Bone marrow (tissue), 2 donors: ENCODE measurements around the gene ESRP2.

Experiments
- DNase-seq, 2 donors: peaks; one replicate each; lab custom pipeline; 2025; lab: John Stamatoyannopoulos, UW

The ESRP2 gene

DNA sequence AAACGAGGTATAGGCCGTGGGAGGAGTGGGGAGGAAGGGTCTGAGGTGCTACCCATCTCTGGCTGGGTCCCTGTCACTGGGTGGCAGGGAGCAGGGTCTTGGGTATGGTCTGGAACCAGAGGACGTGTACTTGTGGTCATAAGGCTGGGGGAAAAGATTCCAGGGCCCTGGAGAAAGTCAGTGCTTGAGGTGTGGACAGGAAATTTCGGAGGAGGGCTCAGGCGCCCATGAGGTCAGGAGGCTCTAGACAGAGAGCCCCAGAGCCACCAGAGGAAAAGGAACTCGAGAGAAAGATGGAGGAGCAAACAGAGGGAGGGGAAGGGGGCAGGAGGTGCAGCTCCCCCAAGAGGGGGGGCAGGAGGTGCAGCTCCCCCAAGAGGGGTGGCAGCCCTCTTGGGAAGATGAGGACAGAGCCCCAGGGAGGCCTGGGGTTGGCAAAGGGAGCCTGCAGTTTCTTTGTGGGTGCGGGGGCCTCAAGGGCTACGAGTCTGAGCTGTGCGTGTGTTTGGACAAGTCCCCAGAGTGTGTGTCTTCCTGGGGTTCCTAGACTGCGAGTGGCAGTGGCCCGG, 27.7 kb upstream of the ESRP2 start:
- DNase-seq: peak in 1 of 2 donors; percentile 37

DNA sequence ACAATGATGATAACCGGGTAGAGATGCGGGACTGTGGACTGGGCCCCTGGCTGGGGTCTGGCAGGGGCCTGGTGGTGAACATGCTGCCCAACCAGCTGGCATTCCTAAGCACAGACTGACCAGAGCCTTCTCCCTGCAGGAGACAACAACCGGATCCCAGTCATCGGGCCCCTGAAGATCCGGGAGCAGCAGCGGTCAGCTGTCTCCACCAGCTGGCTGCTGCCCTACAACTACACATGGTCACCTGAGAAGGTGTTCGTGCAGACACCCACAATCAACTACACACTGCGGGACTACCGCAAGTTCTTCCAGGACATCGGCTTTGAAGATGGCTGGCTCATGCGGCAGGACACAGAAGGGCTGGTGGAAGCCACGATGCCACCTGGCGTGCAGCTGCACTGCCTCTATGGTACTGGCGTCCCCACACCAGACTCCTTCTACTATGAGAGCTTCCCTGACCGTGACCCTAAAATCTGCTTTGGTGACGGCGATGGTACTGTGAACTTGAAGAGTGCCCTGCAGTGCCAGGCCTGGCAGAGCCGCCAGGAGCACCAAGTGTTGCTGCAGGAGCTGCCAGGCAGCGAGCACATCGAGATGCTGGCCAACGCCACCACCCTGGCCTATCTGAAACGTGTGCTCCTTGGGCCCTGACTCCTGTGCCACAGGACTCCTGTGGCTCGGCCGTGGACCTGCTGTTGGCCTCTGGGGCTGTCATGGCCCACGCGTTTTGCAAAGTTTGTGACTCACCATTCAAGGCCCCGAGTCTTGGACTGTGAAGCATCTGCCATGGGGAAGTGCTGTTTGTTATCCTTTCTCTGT, 23.3 kb upstream of the ESRP2 start:
- DNase-seq: no peak

DNA sequence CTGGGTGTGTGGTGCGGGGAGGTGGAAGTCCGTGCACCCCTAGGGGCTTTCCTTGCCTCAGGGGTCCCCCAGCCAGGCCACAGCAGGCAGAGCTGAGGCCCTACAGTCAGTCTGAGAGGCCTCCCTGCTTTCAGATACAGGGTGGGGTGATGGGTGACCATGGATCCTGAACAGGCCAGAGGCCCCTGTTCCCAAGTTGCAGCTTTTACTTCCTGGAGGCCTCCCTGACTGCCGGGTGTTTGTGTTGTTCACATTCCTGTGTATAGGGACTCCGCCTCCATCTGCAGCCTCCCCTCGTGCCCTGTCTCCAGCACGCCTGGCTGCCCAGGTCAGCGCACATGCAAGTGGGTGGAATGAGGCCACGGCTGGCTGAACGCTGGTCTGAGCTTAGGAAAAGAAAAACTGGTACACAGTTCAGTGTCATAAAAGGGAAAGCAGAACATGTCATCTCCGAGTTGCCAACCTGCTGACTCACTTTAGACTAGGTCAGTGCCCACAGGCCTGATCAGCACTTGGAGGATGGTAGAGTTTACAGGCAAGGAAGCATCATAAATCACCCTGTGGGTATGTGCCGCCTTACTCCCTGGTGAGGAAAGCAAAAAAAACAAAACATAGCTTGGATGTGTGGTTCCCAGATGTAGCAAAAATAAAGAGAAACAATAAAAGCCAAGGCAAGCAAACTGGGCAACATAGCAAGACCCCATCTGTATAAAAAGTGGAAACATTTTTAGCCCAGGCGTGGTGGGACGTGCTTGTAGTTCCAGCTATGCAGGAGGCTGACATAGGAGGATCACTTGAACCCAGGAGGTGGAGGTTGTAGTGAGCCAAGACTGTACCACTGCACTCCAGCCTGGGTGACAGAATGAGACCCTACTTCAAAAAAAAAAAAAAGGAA, 22.2 kb upstream of the ESRP2 start:
- peak; percentile 19 to 93 for DNase-seq

DNA sequence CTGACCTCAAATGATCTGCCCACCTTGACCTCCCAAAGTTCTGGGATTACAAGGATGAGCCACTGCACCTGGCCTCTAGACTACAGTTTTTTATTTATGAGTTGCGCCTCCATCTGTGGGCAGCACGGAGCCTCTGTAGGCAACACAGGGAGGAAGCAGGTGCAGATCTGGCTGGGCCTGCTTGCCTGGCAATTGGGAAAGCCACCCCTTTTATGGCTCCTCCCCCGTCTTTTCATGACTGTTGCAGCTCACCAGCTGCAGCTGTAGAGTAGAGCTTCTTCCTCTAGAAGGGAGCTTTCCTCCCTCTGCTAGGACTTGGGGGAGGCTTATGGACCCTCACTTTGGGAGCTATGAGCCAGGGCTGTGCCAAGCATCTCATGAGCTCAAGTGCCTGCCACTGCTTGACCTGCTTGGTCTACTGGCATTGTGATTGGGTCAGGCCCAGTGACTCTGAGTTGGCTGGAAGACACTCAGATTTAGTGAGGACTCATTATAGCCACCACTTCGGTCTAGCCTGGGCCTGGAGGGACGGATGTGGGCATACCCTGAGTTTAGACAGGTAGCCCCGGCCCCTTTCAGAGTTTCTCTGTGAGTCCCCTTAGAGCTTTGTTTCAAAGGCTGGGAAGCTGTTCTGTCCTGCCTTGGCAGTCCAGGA, 21.5 kb upstream of the ESRP2 start:
- peak in 1 of 2 donors; percentile 92 for DNase-seq

DNA sequence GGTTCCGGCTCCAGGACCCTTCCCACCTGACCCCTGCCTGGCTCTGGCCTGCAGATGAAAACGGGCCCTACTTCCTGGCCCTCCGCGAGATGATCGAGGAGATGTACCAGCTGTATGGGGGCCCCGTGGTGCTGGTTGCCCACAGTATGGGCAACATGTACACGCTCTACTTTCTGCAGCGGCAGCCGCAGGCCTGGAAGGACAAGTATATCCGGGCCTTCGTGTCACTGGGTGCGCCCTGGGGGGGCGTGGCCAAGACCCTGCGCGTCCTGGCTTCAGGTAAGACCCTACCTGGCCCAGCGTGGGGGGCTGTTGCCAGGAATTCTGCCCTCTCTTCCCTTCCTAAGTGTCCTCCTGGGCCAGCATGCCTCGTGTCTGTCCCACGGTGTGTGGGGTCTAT, 19.8 kb upstream of the ESRP2 start:
- DNase-seq: no peak

DNA sequence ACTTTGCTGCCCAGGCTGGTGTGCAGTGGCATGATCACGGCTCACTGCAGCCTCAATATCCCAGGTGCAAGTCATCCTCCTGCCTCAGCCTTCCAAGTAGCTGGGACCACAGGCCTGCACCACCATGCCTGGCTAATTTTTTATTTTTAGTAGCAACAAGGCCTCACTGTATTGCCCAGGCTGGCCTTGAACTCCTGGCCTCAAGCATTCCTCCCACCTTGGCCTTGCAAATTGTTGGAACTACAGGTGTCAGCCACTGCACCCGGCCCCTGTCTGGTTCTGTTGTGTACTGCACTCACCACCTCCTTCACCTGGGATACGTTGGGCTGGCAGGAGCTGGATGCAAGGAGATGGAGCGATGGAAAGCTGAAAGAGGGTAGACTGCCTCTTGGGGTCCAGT, 17.8 kb upstream of the ESRP2 start:
- no peak for DNase-seq

DNA sequence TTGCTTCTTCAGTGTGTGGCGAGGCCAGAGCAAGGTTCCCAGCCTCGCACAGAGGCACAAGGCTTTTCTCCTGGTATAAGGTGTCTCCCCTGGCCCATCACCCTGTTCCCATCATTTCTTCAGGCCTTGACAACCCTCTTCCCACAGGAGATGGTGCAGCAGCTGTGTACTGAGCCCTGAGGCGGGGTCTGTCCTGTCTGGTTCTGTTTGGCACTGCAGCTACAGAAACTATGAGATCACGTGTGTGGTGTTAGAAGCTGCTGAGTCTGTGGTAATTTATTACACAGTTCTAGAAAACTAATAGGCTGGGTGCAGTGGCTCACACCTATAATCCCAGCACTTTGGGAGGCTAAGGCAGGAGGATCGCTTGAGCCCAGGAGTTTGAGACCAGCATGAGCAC, 16.5 kb upstream of the ESRP2 start:
- DNase-seq: no peak

DNA sequence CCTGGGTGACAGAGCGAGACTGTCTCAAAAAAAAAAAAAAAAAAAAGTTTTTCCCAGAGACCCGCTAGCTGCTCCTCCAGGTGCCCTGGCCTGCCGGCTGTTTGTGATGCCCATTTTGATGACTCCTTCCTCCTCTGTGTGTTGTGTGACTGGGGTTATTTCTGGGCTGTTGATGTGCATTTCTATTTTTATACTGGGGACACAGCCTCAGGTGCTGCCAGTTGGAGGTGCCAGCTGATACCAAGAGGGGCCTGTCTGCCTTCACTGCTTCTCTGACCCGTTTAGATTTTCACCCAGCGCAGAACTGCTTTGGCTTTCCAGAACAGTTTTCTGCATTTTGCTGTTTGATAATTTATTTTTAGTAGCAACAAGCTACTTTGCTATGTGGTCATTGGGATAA, 15.9 kb upstream of the ESRP2 start:
- DNase-seq: no peak

DNA sequence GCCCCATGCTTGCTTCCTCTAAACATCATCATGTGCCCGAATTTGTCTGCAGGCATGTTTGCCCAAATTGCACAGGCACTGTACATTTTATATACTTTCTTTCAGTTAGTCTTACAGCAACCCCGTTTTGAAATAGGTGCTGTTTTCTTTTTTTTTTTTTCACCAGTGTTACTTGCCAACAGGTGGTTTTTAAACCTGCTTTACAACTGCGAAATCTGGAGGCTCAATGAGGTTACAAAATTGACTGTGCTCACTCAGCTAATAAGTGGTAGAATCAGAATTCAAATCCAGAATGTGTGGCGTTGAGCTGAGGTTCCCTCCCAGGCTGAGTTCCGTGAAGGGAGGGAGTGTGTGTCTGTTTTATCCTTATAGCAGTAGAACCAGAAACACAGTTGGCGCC, 15.0 kb upstream of the ESRP2 start:
- no peak for DNase-seq

DNA sequence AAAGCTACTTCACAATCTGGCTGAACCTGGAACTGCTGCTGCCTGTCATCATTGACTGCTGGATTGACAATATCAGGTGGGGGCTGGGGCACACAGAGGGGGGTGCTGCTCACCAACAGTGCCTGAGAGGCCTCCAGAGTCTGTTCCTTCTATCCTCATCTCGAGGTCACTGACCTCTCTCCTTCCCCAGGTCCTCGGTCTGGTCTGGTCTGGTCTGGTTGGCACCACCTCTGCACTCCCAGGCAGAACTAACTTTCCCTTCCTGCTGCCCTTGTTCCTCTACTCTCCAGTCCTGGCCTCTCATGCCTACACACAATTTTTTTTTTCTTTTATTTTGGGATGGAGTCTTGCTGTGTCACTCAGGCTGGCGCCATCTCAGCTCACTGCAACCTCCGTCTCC, 13.4 kb upstream of the ESRP2 start:
- DNase-seq: no peak

DNA sequence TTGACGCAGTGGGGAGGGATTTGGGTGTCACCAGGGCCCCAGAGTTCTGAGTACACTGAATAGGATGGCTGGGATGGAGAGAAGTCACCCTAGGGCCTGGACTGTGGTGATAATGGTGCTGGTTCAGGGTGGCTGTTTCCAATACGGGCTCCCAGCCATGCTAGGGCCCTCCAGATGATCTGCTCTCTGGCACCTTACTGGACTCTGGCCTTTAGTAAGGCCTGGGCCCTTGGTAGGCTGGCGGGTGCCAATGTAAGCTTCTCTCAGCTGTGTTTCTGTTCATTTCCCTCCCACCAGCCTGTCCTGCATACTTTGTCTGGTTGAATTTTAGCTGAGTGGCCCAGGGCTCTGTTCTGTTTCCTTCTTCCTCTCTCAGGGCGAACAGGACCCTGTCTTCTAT, 12.0 kb upstream of the ESRP2 start:
- no peak for DNase-seq

DNA sequence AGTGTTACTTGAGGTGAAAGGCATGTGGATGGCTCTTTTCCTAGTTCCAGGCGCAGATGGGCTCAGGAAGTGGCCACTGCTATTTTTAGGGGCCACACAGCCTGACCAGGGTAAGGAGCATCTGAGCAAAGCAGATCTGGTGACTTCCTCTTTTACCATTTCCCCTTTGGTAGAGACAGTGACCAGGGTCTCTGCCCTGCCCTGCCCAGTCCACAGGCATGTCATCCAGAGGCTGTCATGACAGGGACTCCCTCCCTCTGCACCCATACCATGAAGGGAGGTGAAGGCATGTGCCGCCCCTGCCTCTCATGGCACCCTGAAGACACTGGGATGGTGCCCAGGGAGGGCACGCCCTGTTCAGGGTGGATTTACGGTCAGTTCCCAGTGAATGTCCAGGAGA, 11.5 kb upstream of the ESRP2 start:
- DNase-seq: no peak

DNA sequence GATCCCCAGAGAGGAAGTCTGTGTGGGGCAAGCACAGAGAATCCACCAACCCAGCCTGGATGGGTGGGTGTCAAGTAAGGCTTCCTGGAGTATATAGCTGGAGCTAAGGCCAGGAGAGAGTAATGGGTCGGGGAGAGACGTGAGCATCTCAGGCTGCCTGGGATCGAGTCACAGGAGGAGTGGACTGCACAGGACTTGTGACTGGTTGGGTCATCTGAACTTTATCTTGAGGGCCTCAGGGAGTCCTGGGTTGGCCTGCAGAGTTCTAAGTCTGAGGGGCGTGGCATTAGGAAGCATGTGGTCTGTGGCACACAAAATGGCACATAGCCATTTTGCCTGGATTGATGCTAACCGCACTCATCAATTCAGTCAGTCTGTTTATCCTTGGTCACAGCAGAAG, 10.7 kb upstream of the ESRP2 start:
- no peak for DNase-seq

DNA sequence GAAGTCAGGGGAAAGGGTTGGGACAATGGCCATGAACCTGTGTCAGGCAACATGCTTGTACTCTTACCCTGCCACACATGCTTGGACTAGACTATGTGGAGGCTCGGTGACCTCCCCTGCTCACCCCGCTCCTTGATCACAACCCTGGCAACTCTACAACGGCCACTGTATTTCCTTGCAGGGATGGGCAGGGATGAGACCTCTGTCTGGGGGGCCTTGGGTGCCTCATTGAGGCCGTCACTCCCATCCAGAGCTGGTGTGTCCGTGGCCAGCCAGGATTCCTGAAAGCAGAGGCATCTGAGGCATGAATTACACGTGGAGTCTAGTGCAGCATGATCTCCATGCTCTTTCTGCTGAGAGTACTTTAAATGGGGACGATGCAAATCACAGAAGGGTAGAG, 10.2 kb upstream of the ESRP2 start:
- no peak for DNase-seq

DNA sequence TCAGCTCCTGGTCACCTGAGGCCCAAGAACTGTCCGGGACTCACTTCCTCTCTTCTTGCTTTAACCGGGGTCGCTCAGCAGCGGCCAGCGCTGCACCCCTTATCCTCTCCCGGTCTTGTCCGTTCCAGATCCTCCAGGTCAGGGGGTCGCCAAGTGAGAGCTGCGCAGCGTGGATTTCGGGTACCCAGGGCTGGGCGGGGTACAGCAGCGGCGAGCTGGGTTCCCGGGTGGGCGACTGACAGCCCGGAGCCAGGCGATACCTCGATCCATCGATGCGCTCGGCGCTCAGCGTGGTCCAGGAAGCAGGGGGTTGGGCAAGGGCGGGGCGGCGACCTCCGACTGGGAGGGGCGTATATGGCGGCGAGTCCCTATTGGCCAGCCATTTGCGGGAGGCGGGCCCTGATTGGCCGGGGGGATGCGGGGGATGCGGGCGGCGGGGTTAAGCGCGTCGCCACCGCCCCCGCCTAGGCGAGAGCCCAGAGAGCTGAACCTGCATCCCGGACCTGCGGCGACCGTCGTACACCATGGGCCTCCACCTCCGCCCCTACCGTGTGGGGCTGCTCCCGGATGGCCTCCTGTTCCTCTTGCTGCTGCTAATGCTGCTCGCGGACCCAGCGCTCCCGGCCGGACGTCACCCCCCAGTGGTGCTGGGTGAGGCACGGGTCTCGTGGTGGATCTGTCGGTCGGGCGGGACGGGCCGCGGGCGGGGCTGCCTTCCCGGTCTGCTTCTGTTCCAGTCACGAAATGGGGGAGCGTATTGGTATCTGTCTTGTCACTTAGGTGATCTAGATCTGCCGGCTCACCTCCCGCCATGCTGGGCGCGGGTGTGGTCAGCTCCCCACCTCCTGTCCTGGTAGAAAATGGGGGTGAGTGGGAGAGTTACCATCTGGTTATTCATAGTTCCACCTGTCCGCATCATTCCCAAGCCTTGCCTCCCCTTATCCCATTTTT, 9.3 kb upstream of the ESRP2 start, which contains the start of gene PLA2G15:
Gene PLA2G15 (plus strand): TSS at position 471 of the 951 bp plus-strand sequence. CDS start 54 bp downstream, at position 525.
- DNase-seq: peak; percentile 83 to 89

DNA sequence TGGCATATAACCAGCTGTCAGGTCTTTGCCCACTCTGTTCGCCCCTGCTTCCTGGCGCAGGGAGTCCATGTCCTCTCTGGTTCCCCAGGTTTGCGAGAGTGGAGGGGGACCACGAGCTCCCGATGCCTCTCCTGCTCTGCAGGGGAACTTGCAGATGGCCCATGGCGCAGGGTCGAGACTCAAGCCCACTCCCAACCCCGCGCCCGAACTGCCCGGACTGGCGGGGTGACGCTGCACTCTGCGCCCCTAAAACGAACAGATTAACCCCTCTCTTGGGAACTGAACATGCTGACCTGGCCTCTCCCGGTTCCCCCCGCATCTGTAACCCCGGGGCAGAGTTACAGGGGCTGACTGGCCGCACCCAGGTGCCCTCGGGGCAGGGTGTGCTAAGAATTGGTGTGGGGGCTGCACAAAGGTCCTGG, 8.6 kb upstream of the ESRP2 start:
- DNase-seq: no peak

DNA sequence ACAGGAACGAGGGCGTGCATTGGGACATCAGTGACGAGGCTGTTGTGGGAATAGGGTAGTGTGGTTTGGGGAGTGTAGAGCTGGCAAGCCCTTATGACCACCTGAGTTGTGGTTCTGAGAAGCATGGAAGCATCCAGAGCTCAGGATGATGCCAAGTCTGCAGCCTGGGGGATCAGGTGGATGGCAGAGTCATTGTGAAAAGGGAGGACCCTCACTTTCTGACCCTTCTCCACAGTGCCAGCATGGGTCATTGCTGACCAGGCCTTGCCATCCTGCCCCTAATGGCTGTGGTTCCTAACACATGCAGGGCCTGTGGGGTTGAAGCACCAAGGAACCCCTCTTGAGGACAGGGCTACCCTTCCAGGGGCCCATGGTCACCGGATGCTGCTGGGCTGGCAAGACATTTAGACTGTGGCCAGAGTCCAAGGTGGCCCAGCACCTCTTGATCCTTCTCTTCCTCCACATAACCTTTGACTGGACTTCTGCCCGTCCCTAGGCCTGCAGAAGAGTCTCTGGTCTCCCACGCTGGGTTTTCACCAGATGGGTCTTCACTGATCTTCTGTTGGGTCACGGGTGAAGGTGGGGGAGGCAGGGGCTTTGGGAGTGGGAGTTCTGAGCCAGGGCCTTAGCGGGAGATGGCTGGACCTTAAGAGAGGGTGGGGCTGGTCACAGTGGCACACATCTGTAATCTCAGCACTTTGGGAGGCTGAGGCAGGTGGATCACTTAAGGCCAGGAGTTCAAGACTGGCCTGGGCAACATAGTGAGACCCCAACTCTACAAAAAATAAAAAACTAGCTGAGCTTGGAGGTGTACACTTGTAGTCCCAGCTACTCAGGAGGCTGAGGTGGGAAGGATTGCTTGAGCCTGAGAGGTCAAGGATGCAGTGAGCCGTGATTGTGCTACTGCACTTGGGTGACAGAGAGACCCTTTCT, 7.3 kb upstream of the ESRP2 start:
- no peak for DNase-seq

DNA sequence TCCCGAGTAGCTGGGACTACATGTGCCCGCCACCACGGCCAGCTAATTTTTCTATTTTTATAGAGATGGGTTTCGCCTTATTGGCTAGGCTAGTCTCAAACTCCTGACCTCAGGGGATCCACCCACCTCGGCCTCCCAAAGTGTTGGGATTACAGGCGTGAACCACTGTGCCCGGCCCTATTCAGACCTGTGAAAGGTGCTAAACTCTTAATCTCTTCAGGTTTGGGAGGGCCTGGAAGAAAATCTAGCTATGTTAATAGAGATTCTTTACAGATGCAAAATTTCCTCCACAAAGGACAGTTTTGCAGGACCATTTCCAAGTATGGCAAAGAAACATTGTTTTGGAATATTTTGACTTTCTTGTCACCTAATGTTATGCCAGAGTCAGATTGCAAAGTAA, 6.2 kb upstream of the ESRP2 start:
- no peak for DNase-seq

DNA sequence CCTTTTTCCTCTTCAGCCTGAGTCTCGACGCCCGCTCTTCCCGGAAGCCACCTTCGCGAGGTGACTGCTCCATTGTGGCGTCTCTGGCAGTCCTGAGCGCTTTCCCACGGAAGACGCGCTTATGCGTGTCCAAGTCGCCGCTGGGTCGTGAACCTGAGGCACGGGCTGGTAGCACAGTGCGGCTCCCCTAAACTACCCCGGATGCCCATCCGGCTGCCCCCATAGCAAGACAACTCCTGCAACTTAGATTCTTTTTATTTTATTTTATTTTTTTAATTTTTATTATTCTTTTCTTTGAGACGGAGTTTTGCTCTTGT, 2.1 kb upstream of the ESRP2 start:
- no peak for DNase-seq
